Vagina (tissue), 2 donors: ENCODE data around the gene KIAA1549.

Experiments used
- CTCF ChIP-seq, 3 experiments: fragments of 450-650 bp in 2 of 3; fragments of 200-600 bp in 1 of 3; sonication (generic) in 1 of 3; IDR thresholded peaks; one replicate each; pipeline ENCODE4 v1.5.1; 2017 to 2019; ENCODE audit warnings: antibody characterized with exemption in 3 of 3, mild to moderate bottlenecking in 2 of 3, moderate library complexity in 2 of 3
- POLR2AphosphoS5 ChIP-seq, 2 donors: sonication (generic); formaldehyde crosslinking; IDR thresholded peaks; one replicate each; pipeline ENCODE4 v1.9.0; 2017; ENCODE audit warnings: antibody characterized with exemption in 2 of 2, mild to moderate bottlenecking in 2 of 2, low read depth in 1 of 2; ENCODE audit not compliant: insufficient read depth in 1 of 2

- no peak for TF ChIP-seq CTCF (IDR thresholded peaks at IDR 0.05)
- no peak for TF ChIP-seq POLR2AphosphoS5 (IDR thresholded peaks at IDR 0.05; ENCODE audit: insufficient read depth in 1 of 2, low read depth in 1 of 2)
Measured at GRCh38 chr7:138892812-138893211, 88.4 kb downstream of the KIAA1549 start.
